ENCODE data around the gene MGLL. TPM values are rescaled to one million over a fixed set of nuclear protein-coding genes. Genes with fewer than 3 reads are reported as not detected.

MGLL gene
- total RNA-seq, 2 experiments from 2014 or later, result 19.2 to 21.6 TPM

DNA sequence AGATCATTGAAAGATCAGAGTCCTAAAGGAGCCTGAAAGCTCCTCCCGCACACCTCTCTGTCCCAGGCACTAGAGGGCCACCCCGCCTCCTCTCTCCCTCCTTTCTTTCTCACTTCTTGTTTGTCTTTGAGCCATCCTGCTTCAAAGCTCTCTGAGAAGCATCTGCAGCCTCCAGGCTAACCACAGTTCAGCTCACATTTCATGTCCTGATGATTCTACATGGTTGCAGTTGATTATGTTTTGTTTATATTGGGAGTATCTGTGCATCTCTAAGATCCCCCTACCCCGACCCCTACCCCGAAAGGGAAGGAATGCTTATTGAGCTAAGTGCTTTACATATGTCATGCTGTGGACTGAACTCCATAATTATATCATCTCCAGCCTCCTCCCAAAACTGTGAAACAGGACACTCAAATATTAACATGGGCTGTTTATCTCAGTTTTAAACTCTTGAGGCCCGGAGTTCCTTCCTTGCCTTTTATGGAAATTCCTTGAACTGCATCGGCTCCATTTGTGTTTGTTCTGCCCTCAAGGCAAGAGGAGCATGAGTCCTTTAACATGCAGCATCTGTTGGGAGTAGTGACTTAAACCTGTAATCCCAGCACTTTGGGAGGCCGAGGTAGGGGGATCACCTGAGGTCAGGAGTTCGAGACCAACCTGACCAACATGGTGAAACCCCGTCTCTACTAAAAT is 30.9 kb downstream of the MGLL start:
- peak; percentile 58 for DNase-seq (ENCODE audit: low spot score)
- POLR2A ChIA-PET, result no interaction called here
- Histone ChIP-seq H3K9me3 (ENCODE audit: low read length) (no peaks in the 10 kb centered on the region), H3K27ac (ENCODE audit: low read depth, low read length, poor library complexity, severe bottlenecking) (no peak overlapping the region), H2AFZ (ENCODE audit: low read length) (no peak overlapping the region), H3K4me2 (ENCODE audit: low read length) (no peak overlapping the region), H3K4me1 (ENCODE audit: insufficient read depth, low read length, poor library complexity, severe bottlenecking) (peaks cover 6% of the 10 kb centered on the region), H4K20me1 (ENCODE audit: insufficient read depth, low read length) (no peaks in the 10 kb centered on the region), H3K9me2 (ENCODE audit: insufficient read depth, low read length) (no peaks in the 10 kb centered on the region), H3K79me2 (ENCODE audit: insufficient read depth, low read depth, low read length) (no peaks in the 10 kb centered on the region), H3K36me3 (ENCODE audit: insufficient read depth, low read length) (no peaks in the 10 kb centered on the region), H3K4me3 (ENCODE audit: low read depth, low read length, poor library complexity, severe bottlenecking) (no peak overlapping the region)
- peak; percentile 70 for TF ChIP-seq CTCF (conservative IDR thresholded peaks at IDR 0.05; ENCODE audit: low read length)
- no peak for TF ChIP-seq EZH2phosphoT487 (IDR thresholded peaks at IDR 0.05; ENCODE audit: borderline replicate concordance, low read depth, low read length)
- intact Hi-C loops (cut with micrococcal nuclease; ENCODE audit: unreplicated experiment), result no loop called here
- CTCF ChIA-PET (ENCODE audit: unreplicated experiment), result interaction anchor here (0.5 to 0.8 kb wide), 3 partner anchors 11 to 97 kb away, joined by 3 read pairs; no protein-coding TSS in a partner anchor
- BruUV-seq (replicated peaks), result no TSS peak

GRCh38 chr3:127790882-127791183 is 31.5 kb downstream of the MGLL start:
- Histone ChIP-seq H3K4me1 (ENCODE audit: insufficient read depth, low read length, poor library complexity, severe bottlenecking) (peaks cover 6% of the 10 kb centered on the region), H3K36me3 (ENCODE audit: insufficient read depth, low read length) (no peaks in the 10 kb centered on the region), H3K9me3 (ENCODE audit: low read length) (no peaks in the 10 kb centered on the region), H2AFZ (ENCODE audit: low read length) (no peak overlapping the region), H4K20me1 (ENCODE audit: insufficient read depth, low read length) (no peaks in the 10 kb centered on the region), H3K79me2 (ENCODE audit: insufficient read depth, low read depth, low read length) (no peaks in the 10 kb centered on the region), H3K9me2 (ENCODE audit: insufficient read depth, low read length) (no peaks in the 10 kb centered on the region), H3K4me3 (ENCODE audit: low read depth, low read length, poor library complexity, severe bottlenecking) (no peak overlapping the region), H3K27ac (ENCODE audit: low read depth, low read length, poor library complexity, severe bottlenecking) (no peak overlapping the region), H3K4me2 (ENCODE audit: low read length) (no peak overlapping the region)
- ChIA-PET CTCF (ENCODE audit: unreplicated experiment) (interaction anchor here (0.5 to 0.8 kb wide), 3 partner anchors 11 to 97 kb away, joined by 3 read pairs; no protein-coding TSS in a partner anchor), POLR2A (no interaction called here)
- intact Hi-C loops (cut with micrococcal nuclease; ENCODE audit: unreplicated experiment), result no loop called here
- no peak for DNase-seq (ENCODE audit: low spot score)
- TF ChIP-seq CTCF (conservative IDR thresholded peaks at IDR 0.05; ENCODE audit: low read length), result no peak
- no peak for TF ChIP-seq EZH2phosphoT487 (IDR thresholded peaks at IDR 0.05; ENCODE audit: borderline replicate concordance, low read depth, low read length)
- BruUV-seq (replicated peaks), result no TSS peak

Measured in OCI-LY7 (cell line).